Hypothalamus (tissue), 51 donors: ENCODE measurements around the gene DDC.
"Not testable (repeated sequence)": the region's sequence is repeated elsewhere in the genome, so short reads cannot be mapped to it uniquely, and the experiment has no call there.

Source experiments
- DNase-seq, 51 donors: peaks; one replicate each; lab custom pipeline; 2025; lab: John Stamatoyannopoulos, UW

DDC gene

DNA sequence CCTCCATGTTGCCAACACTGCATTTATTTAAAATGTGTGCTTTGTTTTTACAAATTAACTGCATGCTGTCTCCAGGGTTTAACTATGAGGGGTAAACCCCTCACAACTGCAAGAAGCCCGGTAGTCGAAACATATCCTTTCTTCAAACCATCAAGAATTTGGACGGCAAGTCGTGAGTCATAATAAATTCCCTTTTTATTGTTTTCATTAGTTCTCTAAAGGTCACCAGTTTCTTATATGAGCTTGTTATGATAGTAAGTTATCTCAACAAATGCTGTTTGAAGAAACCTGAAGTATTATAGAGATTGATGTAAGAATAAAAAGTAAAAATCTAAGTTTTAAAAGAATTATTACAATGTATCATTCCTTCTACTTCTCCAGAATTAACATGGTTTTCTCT lies 102.8 kb downstream of the DDC start:
- DNase-seq, result no peak

DNA sequence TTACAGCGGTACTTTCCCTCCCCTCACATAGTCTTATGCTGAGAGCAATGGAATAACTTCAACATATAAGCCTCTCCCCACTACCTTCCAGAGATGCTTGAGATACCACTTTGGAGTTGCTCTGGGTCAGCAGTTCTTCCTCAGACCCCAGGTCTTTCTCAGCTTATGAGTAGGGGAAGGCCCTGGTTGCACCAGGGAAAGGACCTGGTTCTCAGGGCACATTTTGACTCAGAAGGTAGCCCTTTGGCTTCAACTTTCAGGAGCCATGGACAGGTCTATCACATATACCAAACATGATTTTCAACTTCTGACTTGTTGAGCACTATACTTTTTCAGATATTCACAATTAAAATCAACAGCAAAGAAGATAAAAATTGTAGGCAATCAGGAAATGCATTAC lies 103.5 kb downstream of the DDC start:
- no peak for DNase-seq

DNA sequence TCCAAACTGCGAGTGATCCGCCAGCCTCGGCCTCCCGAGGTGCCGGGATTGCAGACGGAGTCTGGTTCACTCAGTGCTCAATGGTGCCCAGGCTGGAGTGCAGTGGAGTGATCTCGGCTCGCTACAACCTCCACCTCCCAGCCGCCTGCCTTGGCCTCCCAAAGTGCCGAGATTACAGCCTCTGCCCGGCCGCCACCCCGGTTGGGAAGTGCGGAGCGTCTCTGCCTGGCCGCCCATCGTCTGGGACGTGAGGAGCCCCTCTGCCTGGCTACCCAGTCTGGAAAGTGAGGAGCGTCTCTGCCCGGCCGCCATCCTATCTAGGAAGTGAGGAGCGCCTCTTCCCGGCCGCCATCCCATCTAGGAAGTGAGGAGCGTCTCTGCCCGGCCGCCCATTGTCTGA lies 106.0 kb downstream of the DDC start:
- not testable (repeated sequence) for DNase-seq

DNA sequence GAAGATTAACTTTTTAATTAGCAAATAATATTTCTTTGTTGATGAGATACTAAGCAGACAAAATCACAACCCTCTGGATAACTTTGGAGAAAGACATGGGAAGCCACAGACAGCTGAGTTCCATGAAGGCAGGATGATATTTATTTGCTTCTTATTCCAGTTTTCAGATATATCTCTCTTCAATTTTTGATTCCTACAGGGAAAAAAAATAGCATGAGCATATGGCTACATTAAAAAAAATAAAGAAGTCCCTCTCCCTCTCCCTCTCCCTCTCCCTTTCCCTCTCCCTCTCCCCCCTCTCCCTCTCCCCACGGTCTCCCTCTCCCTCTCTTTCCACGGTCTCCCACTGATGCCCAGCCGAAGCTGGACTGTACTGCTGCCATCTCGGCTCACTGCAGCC lies 106.6 kb downstream of the DDC start:
- not testable (repeated sequence) for DNase-seq

DNA sequence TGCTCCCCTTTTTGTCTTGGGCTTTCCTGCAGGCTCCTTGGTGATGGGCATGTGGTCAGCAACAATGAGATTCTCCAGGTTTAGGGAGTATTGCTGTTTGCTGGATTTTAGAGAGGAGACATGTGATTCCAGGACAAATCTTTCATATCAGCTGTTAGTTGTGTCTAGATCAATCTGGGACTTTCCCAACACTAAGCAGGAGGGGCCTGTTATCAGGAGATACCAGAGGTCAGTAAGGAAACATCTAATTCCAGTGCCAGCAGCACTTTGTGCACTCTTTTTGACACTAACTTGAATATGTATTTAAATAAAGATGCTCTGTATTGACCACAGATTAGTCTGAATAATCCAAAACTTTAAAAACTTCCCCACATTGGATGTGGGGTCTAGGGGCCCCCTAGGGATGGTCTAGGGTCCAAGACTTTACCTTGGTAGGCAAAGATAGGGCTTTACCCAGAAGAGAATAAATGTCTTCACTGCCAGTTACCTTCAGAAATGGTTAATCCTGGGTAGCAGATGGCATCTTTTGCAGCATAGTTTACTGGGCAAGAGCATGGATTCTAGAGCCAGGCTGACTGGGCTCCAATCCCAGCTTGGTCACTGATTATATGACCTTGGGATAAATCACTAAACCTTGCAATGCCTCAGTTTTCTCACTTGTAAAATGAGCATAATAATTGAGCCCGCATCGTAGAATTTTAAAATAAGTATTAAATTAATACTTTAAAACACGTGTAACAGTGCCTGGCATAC lies 108.7 kb downstream of the DDC start:
- no peak for DNase-seq

DNA sequence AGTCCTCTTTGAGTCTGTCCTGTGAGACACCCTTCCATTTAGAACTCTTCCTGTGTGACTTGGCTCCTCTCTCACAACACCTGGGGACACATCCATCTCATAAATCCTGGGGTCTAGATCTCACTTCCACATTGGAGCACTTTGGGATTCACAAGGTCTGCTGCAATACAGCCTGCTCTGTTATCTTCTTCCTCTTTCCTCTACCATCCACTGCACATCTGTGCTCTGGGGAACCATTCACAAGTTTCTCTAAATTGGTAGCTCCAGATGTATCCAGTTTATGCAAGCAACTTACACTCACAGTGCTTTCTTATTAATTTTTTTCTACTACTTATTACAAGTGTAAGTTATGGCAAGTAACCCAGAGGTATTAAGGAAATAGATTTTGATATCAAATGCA lies 109.5 kb downstream of the DDC start:
- no peak for DNase-seq

DNA sequence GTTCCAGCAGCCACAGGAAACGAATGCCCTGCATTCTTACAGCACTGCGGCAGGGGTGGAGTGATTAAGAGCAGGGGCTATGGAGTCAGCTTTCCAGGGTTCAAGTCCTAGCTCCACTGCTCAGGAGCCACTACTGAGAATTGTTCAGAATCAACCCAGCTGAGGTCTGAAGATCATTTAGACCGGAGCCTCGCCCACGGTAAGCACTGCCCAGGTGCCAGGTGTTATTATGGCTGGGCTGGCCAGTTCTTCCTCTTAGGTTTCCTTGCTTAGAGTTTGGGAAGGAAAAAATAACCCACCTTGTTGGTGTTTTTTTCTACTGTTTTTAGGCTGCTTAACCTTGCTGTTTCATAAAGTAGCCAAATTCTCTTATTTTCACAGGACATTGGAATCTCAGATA lies 110.2 kb downstream of the DDC start:
- DNase-seq, result no peak

DNA sequence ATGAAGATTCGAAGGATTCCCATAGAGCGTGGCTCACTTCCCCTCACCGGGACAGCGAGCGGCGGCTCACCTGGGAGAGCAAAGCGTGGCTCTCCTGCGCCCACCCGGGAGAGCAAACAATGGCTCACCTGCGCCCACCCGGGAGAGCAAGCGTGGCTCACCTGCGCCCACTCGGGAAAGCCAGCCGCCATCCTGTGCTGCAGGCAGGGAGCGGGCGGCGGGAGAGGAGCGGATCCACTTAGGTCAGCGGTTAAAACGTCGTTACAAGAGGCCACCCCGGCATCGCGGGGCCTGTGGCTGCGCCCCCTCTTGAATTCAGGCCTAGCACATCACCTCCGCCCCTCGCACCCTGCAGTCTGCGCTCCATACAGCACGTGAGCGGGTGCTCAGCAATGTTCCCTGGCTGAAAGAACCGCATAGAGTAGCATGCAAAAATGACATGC lies 114.6 kb downstream of the DDC start:
- DNase-seq, result peak in 14 of 51 donors; percentile 8 to 58 (median 38)

DNA sequence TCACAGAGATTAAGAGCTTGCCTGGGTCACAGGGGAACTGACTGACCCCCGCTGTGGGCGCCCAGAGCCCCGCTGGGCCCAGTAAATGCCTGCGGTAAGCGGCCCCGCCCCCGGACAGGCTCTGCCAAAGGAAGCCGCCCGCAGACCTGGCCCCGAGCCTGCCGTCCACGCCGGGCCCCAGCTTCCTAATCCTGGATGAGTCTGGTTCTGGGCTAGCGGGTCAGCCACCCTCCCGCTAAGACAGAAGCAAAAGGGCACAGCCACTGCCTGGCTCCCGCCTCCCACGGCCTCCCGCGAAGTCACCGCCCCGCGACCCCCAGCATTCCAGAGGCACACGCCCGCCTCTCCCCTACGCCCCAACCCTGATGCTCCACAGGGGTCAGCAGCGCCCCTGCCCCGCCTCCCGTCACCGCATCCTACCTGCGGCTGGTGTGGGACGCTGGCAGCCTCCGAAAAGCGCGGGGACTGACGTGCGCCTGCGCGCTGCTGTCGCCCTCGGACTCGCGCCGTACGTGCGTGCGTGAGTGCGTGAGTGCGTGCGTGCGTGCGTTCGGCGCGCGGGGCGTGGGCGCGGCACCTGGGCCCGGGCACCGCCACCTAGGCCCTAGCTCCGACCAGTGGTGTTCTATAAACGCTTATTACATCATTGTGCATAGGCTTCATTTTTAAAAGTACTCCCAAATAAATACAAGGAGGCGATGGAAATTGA lies 115.2 kb downstream of the DDC start, which contains the start of gene FIGNL1:
FIGNL1 (minus strand) TSS at position 470 of the 709 bp plus-strand sequence. CDS start 3,063 bp downstream, outside the sequence.
- DNase-seq, result peak in 50 of 51 donors; percentile 4 to 83 (median 60)

DNA sequence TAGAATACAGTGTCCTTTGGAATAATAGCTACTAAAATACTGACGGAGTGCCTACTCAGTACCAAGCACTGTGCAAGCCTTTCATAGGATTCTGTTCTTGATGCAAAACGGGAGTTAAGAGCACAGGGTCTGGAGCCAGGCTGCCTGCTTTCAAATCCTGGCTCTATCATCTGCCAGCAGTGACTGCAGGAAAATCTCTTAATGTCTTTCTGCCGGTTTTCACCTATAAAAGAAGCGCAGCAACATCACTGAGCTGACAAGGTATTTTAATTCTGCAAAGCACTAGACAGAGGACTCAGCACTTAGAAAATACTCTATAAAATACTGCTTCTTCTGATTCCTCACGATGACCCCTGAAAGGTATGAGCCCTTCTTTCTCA lies 115.7 kb downstream of the DDC start:
- DNase-seq, result no peak

DNA sequence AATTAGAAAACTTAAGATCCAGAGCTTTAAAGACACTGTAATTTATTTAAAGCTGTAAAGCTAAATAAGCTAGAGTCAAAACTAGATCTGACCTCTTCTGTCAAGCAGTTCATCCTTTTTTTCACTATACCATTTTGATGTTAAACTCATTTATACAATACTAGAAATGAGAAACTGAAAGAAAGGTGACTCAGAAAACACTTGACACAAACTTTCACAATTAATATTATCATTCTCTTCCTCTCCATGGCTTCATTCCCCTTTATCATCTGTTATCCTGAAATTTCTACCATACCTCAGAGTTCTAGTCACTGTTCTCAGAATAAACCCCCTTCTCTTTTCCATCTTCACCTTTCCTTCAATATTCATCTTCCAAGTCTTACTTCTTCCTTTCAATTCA lies 116.4 kb downstream of the DDC start:
- DNase-seq, result no peak

DNA sequence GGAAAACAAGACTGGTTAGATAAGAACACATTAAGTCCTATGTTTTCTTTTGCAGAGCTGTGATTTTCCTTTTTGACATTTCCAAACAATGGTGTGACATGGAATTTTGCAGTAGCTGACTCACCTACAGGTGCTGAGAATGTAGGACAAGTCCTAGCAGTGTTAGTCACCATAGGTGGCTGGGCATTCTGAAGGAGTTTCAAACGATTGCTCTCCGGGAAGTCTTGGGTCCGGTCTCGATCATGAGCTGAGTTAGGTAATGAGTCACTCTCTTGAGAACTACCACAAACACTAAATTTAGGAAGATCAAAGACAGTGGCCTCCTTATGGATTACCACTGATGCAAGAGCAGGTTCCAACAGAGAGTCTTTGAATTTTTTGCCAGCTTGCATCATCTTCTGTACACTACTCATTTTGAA lies 118.7 kb downstream of the DDC start:
- DNase-seq, result no peak

DNA sequence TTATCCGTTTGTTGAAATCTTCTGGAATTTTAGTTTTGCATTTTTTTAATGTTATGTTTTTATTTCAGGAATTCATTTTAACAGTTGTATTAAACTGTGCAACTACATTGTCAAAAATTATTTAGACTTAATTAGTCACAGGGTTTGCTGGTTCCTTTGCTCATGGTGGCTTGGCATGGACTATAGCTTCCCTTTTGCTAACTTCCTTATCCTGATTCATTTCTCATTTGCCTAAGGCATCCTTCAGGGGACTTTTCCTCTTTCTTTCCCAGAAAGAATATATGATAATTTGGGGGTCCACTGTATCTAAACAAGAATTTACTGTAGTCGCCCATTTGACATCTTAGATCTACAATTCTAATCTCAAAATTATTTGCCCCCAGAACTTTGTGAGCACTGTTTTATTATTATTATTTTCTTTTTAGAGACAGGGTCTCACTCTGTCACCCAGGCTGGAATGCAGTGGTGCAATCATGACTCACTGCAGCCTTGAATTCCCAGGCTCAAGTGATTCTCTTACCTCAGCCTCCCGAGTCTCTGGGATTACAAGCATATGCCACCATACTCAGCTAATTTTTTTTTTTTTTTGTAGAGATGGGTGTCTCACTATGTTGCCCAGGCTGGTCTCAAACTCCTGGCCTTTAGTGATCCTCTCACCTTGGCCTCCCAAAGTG lies 128.9 kb downstream of the DDC start:
- DNase-seq, result no peak

DNA sequence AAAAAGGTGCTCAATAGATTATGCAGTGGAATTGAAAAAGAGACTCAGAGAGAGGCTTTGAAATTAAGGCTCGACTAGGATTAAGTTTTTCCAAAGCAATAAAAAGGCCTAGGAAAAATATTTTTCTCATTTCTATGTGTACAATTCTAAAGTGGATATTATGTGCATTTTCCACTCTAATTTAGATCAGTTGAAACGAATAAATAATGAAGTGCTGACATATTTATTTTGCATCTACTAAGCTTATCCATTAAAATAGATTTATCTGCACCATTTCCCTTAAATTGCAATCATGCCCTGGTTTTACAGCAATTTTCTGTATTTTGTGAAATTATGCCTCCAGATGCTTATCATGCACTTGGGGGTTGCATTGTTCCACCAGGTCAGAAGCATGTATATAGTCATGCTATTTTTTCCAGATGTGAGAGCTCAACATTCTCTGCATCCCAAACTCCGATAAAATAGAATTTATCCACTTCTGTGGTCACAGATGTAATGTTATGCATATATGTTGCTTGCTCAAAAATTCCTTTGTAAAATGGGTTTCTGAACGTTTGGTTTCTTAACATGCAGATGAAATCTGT lies 133.4 kb downstream of the DDC start:
- DNase-seq, result no peak

DNA sequence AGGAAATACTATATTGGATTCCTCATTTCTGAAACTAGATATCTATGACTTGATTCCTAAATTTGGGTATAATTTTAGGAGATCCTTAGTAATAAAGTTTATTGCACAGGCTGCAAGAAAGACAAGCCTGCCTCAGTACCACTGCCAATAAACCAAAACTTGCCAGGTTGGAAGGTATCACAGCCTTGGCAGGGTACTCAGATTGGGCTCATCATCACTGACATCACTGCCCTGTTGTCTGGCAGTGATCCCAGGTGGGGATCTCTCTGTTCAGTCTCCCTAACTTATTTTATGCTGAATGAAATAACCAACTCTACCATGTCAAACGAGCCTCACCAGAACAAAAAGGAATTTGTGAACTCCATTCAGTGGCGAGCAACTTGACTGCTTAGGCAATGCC lies 133.9 kb downstream of the DDC start:
- no peak for DNase-seq

DNA sequence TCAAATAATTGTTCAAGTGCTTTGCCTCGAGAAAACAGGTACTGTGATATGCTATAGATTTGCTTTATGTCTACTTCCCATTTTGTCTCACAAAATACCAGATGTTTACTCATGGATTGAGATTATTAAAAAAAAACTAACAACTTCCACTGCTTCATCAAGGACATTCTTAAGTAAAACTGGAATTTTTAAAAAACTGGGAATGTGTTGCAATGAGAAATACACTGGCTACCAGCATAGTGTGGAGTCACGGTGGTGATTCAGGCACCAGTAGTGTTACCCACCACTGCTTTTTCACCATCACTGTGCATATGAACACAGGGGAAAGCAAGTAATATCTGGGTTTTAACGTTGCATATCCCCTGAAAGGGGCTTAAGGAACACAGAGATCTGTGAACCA lies 136.3 kb downstream of the DDC start:
- no peak for DNase-seq

DNA sequence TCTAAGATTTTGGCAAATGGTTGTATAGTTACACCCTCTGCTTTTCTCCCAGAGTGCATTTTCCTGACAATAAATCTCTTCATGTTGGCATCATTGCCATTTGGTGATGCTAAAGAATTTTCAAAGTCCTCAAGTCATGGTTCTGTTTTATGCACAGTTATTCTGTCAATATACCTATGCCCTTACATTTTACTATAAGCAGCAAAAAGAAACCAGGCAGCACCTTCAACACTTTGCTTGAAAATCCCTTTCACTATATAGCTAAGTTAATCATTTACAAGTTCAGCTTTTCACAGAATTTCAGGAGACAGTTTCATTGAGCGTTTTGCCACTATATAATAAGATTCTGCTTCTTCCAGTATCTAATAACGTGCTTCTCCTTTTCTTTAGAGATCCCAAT lies 137.7 kb downstream of the DDC start:
- DNase-seq, result no peak

DNA sequence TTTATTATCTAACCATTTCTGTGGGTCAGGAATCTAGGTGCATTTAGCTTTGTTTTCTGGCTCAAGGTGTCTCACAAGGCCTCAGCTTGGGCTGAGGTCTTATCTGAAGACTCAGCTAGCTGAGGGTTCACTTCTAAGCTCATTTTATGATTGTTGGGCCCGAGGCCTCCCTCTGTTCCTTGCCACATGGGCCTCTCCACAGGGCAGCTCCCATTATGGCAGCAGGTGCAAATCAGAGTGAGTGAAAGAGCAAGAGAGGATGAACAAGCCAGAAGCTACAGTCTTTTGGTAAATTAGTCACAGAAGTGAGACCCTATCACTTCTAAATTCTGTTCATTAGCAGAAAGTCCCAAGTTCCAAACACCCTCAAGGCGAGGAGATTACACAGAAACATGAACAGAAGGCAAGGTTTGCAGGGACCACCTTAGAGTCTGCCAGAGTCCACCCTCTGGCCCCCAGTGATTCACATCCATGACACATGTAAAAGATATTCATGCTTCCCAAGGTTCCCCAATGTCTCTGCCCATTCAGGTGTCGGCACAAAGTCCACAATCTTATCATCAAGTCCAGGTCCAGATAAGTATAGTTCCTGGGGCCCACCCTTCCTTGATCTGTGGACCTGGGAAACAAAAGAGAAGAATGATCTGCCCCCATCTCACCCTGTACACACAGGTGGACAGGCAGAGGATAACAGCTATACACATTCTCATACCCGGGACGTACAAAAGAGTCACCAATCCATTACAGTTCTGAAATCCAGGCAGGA lies 138.7 kb downstream of the DDC start:
- DNase-seq, result no peak

DNA sequence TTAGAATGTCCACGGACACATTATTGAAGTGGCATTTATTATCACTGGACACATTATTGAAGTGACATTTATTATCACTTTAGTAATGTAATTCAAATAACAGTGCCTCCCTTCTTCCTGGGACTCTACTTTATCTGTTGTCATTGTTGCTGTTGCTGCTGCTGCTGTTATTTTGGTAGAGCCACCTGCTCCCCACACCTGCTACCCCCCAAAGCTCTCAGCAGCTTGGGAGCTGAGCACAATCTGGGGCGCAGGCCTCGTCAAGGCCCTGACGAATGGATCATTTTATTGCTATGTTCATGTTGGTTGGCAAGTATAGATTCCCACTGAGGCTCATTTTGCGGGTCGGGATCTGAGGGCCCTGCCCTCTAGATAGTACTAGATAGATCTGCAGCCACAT lies 139.9 kb downstream of the DDC start:
- DNase-seq, result no peak

DNA sequence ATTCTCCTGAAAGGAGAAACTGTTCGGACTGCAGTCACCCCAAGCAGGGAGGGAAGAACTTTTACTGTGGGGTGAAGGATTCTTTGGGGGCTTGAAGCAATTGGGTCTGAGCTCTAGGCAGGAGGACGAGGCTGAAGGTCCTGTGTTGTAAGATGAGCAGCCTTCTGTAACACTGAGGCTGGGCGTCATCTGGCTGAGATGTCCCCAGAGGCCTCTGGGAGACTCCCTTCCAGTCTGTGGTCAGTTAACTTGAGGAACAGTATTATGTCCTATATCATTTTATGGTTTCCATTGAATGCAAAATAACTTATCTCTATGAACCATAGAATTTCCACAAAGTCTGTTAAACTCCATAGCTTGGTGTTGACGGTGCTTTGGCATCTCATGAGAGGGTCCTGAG lies 141.3 kb downstream of the DDC start:
- no peak for DNase-seq

DNA sequence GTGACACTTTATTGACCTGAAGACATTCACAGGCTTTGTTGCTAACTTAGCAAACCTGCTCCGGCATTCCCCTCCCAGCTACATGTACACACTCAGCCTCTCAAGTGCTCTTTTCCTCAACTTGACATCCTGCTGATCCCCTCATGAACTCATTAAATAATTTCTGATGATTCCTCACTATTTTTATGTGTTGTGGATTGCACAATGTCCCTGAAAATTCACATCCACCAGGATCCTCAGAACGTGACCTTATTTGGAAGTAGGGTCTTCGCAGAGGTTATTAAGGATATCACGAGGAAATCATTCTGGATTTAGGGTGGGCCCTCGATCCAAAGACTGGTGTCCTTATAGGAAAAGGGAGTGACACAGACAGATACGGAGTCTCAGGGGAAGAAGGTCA lies 142.3 kb downstream of the DDC start:
- no peak for DNase-seq
